Neural crest cell (in vitro differentiated cells): ENCODE measurements around the gene ZNF423. TPM values are rescaled to one million over a fixed set of nuclear protein-coding genes. Genes with fewer than 3 reads are reported as not detected.
A peak's percentile ranks its signal among the peaks of the same experiment; 100 is the strongest.

Experiments used
- DNase-seq: peaks from one replicate; pipeline ENCODE4 v3.0.0; 2021; ENCODE audit warnings: low read depth, mixed read lengths, low spot score
- H3K27ac Mint-ChIP-seq: one replicate; pipeline ENCODE4 v1.8.0; 2021; ENCODE audit warnings: mild to moderate bottlenecking, mixed read lengths; ENCODE audit not compliant: unreplicated experiment
- H3K27me3 Mint-ChIP-seq: 2 replicates; pipeline ENCODE4 v1.8.0; 2021; ENCODE audit warnings: low read depth, mild to moderate bottlenecking, mixed read lengths
- H3K36me3 Mint-ChIP-seq: 2 replicates; pipeline ENCODE4 v1.8.0; 2021; ENCODE audit warnings: low read depth, mild to moderate bottlenecking, mixed read lengths
- H3K4me1 Mint-ChIP-seq: 2 replicates; pipeline ENCODE4 v1.8.0; 2021; ENCODE audit warnings: mixed read lengths
- H3K4me3 Mint-ChIP-seq: one replicate; pipeline ENCODE4 v1.8.0; 2021; ENCODE audit warnings: mild to moderate bottlenecking, mixed read lengths
- H3K9me3 Mint-ChIP-seq: 2 replicates; pipeline ENCODE4 v1.8.0; 2021; ENCODE audit warnings: mixed read lengths
- CTCF ChIP-seq: fragments of 200-600 bp; sonication (generic); conservative IDR thresholded peaks from 2 replicates; pipeline ENCODE4 v1.5.0; 2021; ENCODE audit warnings: antibody characterized with exemption, mild to moderate bottlenecking
- total RNA-seq: library from RNA; stranded (reverse); gene quantifications from 2 replicates; pipeline ENCODE4 v1.2.1, GENCODE V29; 2021

ZNF423 gene
- total RNA-seq, 1 donor from 2014 or later, result 55.4 TPM

- Mint-ChIP-seq H3K9me3 (peaks cover 4% of the 10 kb centered on the region), H3K4me3 (no peak overlapping the region), H3K4me1 (peaks cover 5% of the 10 kb centered on the region), H3K36me3 (peaks cover 14% of the 10 kb centered on the region), H3K27me3 (no peaks in the 10 kb centered on the region), H3K27ac (no peak overlapping the region)
- no peak for DNase-seq
- no peak for TF ChIP-seq CTCF
These were observed 279.0 kb downstream of the ZNF423 start for GRCh38 chr16:49576941-49577340.

GRCh38 chr16:49576173-49576494, 279.8 kb downstream of the ZNF423 start:
- H3K4me3 Mint-ChIP-seq, result no peak overlapping the region
- H3K36me3 Mint-ChIP-seq, result peaks cover 15% of the 10 kb centered on the region
- peaks cover 4% of the 10 kb centered on the region for H3K9me3 Mint-ChIP-seq
- no peaks in the 10 kb centered on the region for H3K27me3 Mint-ChIP-seq
- no peak for DNase-seq
- peaks cover 5% of the 10 kb centered on the region for H3K4me1 Mint-ChIP-seq
- TF ChIP-seq CTCF, result no peak
- H3K27ac Mint-ChIP-seq, result no peak overlapping the region

GRCh38 chr16:49575346-49576172, 280.4 kb downstream of the ZNF423 start:
- Mint-ChIP-seq H3K36me3 (peaks cover 15% of the 10 kb centered on the region), H3K9me3 (peaks cover 4% of the 10 kb centered on the region), H3K4me3 (no peak overlapping the region), H3K4me1 (peaks cover 5% of the 10 kb centered on the region), H3K27me3 (no peaks in the 10 kb centered on the region), H3K27ac (peak overlapping the region; percentile 57)
- TF ChIP-seq CTCF, result no peak
- DNase-seq, result no peak

GRCh38 chr16:49574826-49575225, 281.1 kb downstream of the ZNF423 start:
- no peak overlapping the region for H3K4me3 Mint-ChIP-seq
- DNase-seq, result no peak
- H3K4me1 Mint-ChIP-seq, result peaks cover 8% of the 10 kb centered on the region
- H3K27me3 Mint-ChIP-seq, result no peaks in the 10 kb centered on the region
- no peak for TF ChIP-seq CTCF
- H3K9me3 Mint-ChIP-seq, result peaks cover 4% of the 10 kb centered on the region
- peaks cover 15% of the 10 kb centered on the region for H3K36me3 Mint-ChIP-seq
- no peak overlapping the region for H3K27ac Mint-ChIP-seq

- H3K9me3 Mint-ChIP-seq, result peaks cover 5% of the 10 kb centered on the region
- H3K4me1 Mint-ChIP-seq, result peaks cover 6% of the 10 kb centered on the region
- no peak overlapping the region for H3K4me3 Mint-ChIP-seq
- H3K27me3 Mint-ChIP-seq, result no peaks in the 10 kb centered on the region
- peaks cover 11% of the 10 kb centered on the region for H3K36me3 Mint-ChIP-seq
- H3K27ac Mint-ChIP-seq, result no peak overlapping the region
- TF ChIP-seq CTCF, result no peak
- DNase-seq, result no peak
These were observed 288.0 kb downstream of the ZNF423 start for GRCh38 chr16:49567950-49568349.
